GM12801 (cell line): ENCODE results near the gene CRABP2.

Experiments used
- CTCF ChIP-seq: IDR thresholded peaks from one replicate; pipeline ENCODE4 v1.5.1; 2011; ENCODE audit warnings: control low read depth; ENCODE audit not compliant: insufficient read length; ENCODE audit errors: extremely low read depth

The CRABP2 gene

GRCh38 chr1:156711011-156711817, 5.8 kb upstream of the CRABP2 start:
- no peak for TF ChIP-seq CTCF

- TF ChIP-seq CTCF: no peak
Observed at GRCh38 chr1:156709757-156710489, 4.5 kb upstream of the CRABP2 start.

- TF ChIP-seq CTCF: no peak
Observed at GRCh38 chr1:156709031-156709430, 3.6 kb upstream of the CRABP2 start.

- no peak for TF ChIP-seq CTCF
Observed at GRCh38 chr1:156708218-156708661, 2.9 kb upstream of the CRABP2 start.

- TF ChIP-seq CTCF: no peak
Observed at GRCh38 chr1:156707417-156708217, 2.2 kb upstream of the CRABP2 start.

- no peak for TF ChIP-seq CTCF
Observed at GRCh38 chr1:156706657-156707416, 1.5 kb upstream of the CRABP2 start.
